OCI-LY7 (cell line): ENCODE results near the gene PHAX.

Experiments
- EZH2phosphoT487 ChIP-seq: fragments of 200-600 bp; sonication (generic); IDR thresholded peaks from 2 replicates; pipeline ENCODE4 v1.6.1; 2018; ENCODE audit warnings: low read depth, borderline replicate concordance, mild to moderate bottlenecking, mixed run types, antibody characterized with exemption, low read length, moderate library complexity, mixed read lengths
- TF ChIP-seq, protein P1 (sequence below): fragments of 200-600 bp; sonication (generic); conservative IDR thresholded peaks from 2 replicates; pipeline ENCODE4 v1.5.1; 2014; ENCODE audit warnings: mild to moderate bottlenecking, antibody characterized with exemption, low read length, moderate library complexity, mixed read lengths

DNA sequence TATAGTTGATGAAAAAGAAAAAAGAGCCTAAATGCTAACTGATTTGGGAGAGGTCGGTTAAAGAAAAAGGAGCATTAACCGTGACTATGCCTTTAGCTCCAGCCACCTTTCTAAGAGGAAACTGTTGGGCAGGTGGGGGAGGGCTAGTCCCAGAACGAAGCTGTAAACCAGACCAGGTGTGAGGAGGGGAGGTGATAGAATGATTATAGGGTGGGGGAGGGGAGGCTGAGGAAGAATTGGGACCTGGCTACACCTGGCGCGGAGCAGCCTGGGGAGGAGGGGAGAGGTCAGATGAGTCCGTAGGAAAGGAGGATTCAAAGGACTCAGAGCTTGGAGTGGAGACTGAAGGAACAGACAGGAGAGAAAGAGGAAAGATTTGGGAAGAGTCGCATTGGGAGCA lies 73.4 kb downstream of the PHAX start:
- TF ChIP-seq, protein P1, sequence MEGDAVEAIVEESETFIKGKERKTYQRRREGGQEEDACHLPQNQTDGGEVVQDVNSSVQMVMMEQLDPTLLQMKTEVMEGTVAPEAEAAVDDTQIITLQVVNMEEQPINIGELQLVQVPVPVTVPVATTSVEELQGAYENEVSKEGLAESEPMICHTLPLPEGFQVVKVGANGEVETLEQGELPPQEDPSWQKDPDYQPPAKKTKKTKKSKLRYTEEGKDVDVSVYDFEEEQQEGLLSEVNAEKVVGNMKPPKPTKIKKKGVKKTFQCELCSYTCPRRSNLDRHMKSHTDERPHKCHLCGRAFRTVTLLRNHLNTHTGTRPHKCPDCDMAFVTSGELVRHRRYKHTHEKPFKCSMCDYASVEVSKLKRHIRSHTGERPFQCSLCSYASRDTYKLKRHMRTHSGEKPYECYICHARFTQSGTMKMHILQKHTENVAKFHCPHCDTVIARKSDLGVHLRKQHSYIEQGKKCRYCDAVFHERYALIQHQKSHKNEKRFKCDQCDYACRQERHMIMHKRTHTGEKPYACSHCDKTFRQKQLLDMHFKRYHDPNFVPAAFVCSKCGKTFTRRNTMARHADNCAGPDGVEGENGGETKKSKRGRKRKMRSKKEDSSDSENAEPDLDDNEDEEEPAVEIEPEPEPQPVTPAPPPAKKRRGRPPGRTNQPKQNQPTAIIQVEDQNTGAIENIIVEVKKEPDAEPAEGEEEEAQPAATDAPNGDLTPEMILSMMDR = no peak
- TF ChIP-seq EZH2phosphoT487 = no peak
